ENCODE results near the gene IFTAP.

DNA sequence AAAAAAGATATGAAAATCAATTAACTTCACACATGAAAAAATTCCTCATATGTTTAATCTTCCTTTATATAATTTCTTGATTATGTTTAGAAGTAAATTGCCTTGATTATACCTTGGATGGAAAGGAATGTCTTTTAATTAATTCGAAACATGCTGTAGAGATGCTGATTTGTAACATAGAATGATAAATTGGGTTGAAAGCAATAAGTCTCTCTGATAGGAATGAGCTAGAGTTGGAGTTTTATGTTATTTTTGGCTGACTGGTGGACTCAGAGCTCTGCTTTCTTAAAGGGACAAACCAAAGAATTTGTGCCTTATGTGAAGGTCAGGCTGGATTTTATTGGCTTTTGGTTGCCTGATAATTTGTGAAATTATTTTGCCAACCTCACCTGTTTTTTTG, 98.4 kb downstream of the IFTAP start:
- TF ChIP-seq POLR2A (IDR thresholded peaks at IDR 0.05), result no peak
- TF ChIP-seq, protein P1, sequence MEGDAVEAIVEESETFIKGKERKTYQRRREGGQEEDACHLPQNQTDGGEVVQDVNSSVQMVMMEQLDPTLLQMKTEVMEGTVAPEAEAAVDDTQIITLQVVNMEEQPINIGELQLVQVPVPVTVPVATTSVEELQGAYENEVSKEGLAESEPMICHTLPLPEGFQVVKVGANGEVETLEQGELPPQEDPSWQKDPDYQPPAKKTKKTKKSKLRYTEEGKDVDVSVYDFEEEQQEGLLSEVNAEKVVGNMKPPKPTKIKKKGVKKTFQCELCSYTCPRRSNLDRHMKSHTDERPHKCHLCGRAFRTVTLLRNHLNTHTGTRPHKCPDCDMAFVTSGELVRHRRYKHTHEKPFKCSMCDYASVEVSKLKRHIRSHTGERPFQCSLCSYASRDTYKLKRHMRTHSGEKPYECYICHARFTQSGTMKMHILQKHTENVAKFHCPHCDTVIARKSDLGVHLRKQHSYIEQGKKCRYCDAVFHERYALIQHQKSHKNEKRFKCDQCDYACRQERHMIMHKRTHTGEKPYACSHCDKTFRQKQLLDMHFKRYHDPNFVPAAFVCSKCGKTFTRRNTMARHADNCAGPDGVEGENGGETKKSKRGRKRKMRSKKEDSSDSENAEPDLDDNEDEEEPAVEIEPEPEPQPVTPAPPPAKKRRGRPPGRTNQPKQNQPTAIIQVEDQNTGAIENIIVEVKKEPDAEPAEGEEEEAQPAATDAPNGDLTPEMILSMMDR (IDR thresholded peaks at IDR 0.05), result no peak
- no peak for TF ChIP-seq EP300 (IDR thresholded peaks at IDR 0.05)

All from ovary (tissue), 3 donors.